Measurements from ENCODE around the gene CRYL1.

Gene CRYL1

GRCh38 chr13:20394506-20394905 is 131.2 kb downstream of the CRYL1 start:
- no peak for DNase-seq

DNA sequence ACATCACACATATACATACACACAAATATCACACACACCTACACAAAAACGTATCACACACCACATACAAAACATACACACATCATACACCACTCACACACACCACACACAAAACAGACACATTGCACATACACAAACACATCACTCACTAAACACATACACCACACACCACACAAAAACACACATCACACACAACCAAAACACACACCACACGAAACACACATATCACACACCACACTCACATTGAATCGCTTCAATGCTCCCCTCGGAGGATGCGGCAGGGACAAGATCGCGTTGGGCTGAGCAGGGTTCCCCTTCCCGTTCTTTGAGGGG is 131.5 kb downstream of the CRYL1 start:
- DNase-seq, result no peak

DNA sequence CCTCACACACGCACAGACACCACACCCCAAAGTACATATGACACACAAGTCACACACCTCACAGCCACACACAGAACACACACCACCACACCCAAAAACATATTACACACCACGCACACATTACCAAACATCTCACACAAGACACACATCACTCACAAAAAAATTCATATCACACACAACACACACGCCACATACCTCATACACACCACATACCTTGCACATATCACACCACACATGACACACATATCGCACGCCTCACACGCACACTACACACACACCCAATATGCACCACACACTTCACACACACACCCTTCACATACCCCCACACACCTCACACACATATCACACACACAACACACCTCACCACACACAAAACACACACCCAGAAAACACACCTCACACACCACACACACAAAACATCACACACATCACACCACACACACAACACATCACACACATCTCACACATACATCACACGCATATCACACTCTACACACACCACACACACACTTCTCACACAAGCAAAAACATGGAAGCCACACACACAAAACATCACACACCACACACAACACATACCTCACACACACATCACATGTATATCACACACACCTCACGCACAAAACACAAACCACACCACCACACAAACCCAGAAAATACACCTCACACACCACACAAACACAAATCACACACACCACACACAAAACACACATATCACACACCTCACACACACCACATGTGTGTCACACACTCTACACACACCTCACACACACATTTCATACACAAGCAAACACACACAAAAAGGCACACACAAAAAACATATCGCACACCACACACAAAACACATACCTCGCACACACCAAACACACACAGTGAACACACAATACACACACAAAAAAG is 132.1 kb downstream of the CRYL1 start:
- DNase-seq, result no peak

DNA sequence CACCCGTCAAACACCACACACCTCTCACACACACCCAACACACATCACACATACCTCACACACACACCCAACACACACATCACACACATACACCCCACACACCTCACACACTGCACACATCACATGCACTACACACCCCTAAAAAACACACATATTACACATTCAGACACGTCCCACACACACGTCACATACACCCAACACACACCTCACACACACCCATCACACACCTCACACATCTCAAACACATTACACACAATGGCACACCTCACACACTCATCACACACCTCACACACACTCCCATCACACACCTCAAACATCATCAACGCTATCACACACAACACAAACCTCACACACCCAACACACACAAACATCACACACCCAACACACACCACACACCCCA is 133.1 kb downstream of the CRYL1 start:
- DNase-seq, result no peak

DNA sequence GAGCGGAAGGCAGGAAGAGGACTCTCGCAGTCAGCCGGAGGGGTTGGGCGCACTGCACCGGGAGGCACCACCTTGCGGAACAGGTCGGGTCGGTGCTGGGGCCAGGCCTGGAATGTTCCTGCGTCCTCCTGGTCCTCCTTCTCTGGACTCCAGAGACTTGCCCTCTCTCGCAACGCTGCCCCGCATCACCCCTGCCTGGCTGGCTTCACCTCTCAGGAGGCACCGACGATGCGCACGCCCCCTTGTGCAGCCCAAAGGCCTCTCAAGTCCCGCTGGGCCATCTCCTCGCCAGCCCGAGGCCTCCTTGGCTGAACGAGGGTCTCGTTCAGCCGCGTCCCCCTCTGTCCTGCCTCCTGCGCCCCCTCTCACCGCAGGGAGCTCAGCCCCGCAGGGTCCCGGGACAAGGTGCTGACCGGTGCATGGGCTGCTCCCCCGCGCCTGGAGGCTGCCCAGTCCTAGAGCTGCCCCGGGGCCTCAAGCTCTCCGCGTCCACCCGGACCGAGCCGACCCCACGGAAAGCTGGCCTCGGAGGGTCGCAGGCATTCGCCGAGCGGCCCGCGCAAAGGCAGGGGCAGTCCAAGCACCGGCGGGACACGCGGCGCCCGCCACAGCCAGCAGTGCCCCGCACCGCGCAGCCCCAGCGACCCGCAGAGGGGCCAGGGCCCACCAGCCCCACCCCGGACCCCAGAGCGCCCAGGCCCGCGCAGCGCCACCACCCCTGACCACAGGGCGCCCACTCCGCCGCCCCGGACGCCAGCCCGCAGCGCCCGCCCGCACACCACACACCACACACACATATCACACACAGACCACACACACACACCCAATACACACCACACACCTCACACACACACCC is 133.8 kb downstream of the CRYL1 start:
- no peak for DNase-seq

DNA sequence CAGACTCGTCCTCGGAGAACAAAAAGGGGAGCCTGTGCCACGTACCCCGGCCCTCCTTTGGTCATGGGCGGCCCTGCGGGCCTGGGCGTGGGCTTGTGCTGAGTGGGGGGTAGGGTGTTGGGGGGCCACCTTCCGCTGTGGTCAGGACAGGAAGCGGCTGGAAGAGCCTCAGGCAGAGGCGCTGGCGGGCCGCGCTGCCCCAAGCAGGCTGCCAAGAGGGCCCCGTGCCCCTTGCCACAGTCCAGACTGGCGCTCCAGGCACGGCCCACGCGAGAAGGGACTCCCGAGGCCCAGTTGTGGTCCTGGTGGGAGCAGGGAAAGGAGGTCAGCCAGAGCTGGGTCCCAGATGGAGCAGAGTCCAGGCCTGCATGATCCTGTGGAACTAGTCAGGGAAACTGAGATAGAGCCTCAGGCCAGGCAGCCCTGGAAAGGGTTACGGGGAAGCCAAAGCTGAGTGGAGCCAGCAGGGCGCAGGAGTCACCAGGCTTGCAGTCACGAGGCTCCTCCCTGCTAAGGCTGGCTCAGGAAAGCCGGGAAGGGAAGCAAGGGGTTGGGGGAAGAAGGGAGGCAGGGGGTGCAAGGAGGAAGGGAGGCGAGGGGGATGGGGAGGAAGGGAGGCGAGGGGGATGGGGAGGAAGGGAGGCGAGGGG is 135.0 kb downstream of the CRYL1 start:
- DNase-seq, result no peak

- no peak for DNase-seq
Measured at GRCh38 chr13:20389696-20390525, 135.7 kb downstream of the CRYL1 start.

GRCh38 chr13:20388184-20388583 is 137.5 kb downstream of the CRYL1 start:
- DNase-seq, result no peak

DNA sequence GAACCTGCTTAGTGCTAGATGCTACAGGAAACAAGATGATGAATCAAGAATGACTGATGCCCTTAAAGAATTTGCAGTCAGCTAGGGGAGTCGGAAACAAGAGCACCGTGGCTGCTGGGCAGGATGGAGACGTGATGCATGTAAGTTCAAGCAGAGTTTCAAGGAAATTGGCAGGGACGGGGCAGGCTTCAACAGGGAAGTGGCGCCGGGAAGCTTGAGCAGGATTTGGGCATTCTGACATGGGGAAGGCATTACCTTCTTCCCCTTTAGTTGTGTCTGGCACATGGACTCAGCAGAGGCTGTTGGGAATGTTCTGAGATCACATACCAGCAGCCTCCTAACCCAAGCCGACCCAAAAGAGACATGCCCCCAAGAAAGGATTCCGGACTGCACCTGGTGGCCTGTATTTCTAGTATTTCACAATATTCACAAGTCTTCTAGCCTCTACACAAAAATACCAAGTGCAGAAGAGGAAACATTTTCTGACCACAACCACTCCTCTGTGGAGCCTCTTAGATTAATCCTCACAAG is 138.2 kb downstream of the CRYL1 start:
- DNase-seq, result no peak

DNA sequence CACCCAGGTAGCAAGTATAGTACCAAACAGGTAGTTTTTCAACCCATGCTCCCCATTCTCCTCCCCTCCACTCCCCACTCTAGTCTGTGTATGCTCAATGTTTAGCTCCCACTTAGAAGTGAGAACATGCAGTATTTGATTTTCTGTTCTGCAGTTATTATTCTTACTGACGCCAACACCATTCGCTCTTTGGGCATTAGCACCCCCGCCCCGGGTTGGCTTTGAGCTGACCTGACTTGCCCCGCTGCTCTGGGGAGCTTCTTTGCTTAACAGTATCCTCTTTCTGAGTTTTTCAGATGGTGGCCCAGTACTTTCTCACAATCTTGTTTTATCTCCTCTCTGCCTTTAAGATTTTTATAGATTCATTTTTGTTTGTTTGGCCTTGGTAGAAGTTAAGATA is 138.7 kb downstream of the CRYL1 start:
- no peak for DNase-seq

DNA sequence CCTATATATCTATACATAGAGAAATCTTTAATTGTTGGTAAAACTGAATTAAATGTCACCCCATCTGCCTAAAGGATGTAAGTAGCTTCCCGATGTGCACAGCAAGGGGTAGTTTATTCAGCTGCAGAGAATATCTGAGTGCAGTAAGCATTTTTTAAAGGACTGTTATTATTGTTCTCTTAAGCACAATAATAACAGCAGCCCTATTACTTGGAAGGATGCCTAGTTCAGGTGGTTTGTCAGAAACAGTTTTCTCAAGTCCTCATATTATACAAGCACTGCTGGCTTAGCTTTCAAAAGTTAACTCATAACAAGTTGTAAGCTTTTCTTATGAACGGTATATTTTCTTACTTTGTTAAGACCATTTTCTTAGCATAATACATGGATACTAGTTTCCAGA is 142.6 kb downstream of the CRYL1 start:
- DNase-seq, result peak; percentile 46

GRCh38 chr13:20381401-20381800 is 144.3 kb downstream of the CRYL1 start:
- no peak for DNase-seq

GRCh38 chr13:20378721-20379120 is 146.9 kb downstream of the CRYL1 start:
- DNase-seq, result no peak

DNA sequence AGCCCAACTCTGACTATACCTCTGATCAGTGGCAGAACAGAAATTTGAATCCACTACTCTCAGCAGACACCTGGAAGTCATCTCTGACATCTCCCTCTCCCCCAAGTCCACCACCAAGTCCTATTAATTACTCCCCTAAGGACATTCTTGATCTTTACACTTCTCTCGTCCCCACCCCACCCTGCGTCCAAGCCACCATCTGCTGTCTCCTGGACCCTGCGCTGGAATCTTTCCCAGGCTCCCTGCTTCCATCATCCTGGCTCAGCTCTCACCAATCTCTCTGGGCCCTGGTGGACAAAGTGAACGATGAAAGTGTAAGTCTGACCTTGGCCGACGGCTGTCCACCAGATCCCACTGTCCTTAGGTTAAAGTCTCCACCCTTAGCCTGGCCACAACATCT is 147.9 kb downstream of the CRYL1 start:
- no peak for DNase-seq

GRCh38 chr13:20375871-20376270 is 149.8 kb downstream of the CRYL1 start:
- no peak for DNase-seq

DNA sequence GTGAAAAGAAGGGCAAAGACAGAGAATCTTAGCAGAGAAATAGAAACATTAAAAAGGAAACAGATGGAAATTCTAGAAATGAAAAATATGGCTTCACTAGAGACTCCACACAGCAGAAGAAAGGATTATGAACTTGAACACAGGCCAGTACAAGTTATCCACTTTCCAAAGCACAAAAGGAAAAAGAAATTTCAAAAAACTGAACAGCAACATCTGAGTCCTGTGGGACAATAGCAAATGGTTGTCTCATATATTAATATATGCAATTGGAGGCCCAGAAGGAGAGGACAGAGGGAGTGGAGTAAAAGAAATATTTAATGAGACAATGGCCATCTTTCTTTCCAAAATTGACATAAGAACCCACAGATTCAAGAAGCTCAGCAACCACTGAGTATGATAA is 151.8 kb downstream of the CRYL1 start:
- no peak for DNase-seq

DNA sequence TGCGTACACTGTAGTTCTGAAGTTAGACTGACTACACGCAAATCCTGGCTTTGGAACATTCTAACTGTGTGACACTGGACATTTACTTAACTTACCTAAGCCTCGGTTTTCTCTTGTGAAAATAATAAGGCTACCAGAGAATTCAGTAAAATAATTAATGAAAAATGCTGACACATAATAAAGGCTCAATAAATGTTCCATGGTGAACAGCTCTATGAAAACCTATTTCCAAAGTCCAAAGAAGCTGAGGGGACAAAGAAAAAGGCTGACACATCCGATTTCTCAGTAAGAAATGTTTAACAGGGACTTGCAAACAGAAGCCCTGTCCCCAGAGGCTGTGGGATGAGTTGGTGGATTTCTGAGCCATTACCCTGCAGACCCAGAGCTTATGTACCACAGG is 153.8 kb downstream of the CRYL1 start:
- no peak for DNase-seq

GRCh38 chr13:20370815-20371421 is 154.7 kb downstream of the CRYL1 start:
- no peak for DNase-seq

DNA sequence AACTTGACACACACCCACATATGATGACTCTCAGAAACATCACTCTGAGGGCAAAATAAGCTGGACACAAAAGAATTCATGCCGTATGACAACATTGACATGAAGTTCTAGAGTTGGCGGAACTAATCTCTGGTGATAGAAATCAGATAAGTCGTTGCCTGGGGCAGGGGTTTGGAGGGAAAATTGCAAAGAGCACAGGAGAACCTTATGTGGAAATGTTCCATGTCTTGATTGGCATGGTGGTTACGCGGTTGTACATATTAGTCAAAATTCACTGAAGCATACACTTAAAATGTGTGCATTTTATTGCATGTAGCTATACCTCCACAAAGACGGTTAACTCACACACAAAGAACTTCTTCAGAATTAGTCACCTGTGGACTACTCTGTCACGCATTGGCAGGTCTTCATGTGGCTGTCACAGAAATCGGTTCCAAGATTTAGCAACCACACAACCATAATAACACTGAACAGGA is 155.7 kb downstream of the CRYL1 start:
- peak; percentile 9 for DNase-seq

DNA sequence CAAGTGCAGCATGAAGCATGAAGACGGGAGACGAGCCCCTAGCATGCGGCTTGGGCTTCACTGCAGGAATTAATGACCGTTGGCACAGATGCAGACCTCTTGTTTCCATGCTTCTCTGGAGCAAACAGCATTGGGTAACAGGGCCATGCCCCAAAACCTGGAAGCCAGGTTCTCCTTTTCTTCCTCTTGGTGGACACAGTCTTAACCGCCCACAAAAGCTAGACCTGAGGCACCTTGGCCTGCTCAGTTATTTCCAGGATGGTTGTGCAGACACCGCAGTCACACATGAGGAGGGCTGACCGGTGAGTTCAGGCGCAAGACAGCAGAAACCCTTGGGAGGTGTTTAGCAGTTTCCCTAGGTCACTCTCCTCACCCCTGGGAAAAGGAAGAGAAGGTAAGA is 159.6 kb downstream of the CRYL1 start:
- no peak for DNase-seq

DNA sequence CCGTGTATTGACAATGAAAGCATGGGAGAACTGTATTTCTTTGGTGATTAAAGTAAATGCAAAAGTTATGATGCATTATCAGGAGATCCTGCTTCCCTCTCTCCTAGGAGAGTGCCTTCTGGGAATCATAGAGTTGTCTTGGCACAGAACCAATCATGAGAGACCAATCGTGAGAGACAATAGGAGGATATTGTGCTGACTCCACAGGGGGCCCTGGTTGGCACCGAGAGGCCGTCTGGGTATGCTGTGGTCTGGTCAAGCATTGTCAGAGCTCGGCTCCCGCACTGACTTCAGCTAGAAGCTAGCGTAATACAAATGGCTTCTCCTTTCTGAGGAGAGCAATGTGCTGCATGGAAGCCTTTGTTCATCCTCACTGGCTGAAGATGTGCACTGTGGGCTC is 162.1 kb downstream of the CRYL1 start:
- DNase-seq, result no peak

DNA sequence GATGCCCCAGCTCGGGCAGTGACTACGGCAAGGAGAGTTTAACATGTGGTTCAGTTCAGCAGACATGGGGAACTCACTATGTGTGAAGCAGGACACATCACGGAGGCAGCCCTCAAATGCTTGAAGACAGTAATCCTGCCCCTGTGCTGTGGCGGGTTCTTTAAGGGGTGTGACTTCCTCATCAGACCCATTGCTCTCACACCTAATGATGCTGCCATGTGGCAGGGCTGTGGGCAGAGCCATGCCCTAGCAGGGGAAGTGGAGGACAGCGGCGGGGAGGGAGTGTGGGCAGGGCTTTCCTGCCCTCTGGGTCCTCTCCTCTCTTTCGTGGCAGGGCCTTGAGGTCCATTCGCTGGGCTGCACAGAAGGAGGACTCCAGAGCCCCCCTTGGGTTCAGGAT is 162.5 kb downstream of the CRYL1 start:
- DNase-seq, result no peak

All from DMS79 treated with DMSO at 0.1 percent for 48 hours (cell line).